Fibroblast of villous mesenchyme (primary cell): Measurements from ENCODE around the gene PRF1. TPM values are rescaled to one million over a fixed set of nuclear protein-coding genes. Genes with fewer than 3 reads are reported as not detected.

ENCODE experiments used
- DNase-seq: peaks from one replicate; pipeline ENCODE4 v3.0.0-alpha.2; 2010; ENCODE audit warnings: low read depth
- H3K4me3 ChIP-seq: 2 replicates; pipeline ENCODE4 v1.5.1; 2011; ENCODE audit warnings: low read depth, mild to moderate bottlenecking, low read length
- total RNA-seq: library from RNA; depleted of rRNA; stranded (reverse); fragments of >200 nt; gene quantifications from 2 replicates; pipeline ENCODE4 v1.2.3, GENCODE V29; 2012
- TF ChIP-seq, protein P1 (sequence below): IDR thresholded peaks from 2 replicates; pipeline ENCODE4 v1.5.1; 2012; ENCODE audit warnings: low read depth, mild to moderate bottlenecking, low read length; ENCODE audit not compliant: insufficient read depth

Gene PRF1
- total RNA-seq, 1 donor = not detected

DNA sequence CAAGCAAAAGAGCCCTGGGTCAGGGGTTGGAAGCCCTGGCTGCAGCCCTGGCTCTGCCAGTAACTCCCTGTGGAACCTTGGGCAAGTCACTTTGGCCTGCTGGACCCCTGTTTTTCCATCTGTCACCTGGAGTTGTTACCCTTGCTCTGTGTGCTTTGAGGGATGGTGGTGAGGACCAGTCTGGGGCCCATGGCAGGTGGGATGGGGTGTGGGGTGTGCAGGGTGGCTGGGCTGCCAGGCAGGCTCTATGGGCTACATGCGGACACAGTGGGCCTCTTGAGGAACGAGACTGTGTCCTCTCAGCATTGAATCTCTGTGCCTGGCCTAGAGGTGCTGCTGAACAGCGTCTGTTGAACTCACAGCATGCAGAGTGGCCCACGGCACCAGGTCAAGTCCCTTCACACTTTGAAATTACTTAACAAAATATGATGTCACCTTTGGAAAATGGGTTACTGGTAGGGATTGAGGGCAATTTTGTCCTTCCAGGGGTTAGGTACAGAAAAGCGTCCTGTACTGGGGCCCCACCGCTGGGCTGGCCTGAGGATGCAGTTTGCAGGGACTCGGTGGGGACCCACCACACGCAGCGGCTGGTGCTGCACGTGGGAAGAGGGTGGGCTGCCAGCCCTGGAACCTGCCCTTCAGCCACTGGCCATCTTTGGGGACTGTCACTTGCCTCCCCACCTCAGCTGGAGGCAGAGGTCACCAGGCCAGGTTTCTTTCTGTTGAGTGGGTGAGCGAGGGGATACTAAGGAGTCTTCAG, 45.3 kb downstream of the PRF1 start:
- TF ChIP-seq, protein P1, sequence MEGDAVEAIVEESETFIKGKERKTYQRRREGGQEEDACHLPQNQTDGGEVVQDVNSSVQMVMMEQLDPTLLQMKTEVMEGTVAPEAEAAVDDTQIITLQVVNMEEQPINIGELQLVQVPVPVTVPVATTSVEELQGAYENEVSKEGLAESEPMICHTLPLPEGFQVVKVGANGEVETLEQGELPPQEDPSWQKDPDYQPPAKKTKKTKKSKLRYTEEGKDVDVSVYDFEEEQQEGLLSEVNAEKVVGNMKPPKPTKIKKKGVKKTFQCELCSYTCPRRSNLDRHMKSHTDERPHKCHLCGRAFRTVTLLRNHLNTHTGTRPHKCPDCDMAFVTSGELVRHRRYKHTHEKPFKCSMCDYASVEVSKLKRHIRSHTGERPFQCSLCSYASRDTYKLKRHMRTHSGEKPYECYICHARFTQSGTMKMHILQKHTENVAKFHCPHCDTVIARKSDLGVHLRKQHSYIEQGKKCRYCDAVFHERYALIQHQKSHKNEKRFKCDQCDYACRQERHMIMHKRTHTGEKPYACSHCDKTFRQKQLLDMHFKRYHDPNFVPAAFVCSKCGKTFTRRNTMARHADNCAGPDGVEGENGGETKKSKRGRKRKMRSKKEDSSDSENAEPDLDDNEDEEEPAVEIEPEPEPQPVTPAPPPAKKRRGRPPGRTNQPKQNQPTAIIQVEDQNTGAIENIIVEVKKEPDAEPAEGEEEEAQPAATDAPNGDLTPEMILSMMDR = no peak
- no peak for DNase-seq
- no peak overlapping the region for H3K4me3 ChIP-seq

DNA sequence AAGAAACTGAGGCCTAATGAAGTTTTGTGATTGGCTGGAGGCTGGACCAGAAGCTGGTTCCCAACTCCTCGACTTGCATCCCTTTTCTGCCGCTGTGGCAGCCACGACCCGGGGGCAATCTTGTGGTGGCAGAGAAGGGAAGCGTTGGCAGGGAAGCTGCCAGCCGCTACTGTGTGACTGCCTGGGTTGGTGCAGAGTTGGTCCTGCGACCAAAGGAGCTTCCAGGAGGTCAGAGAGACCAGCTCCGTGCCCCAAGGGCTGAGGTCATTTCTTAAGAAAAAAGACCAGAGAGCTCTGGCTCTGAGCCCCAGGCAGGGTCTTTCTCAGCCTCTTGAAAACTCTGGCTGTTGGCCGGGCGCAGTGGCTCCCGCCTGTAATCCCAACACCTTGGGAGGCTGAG, 47.2 kb downstream of the PRF1 start:
- H3K4me3 ChIP-seq = no peak overlapping the region
- TF ChIP-seq, protein P1 = no peak
- DNase-seq = no peak

DNA sequence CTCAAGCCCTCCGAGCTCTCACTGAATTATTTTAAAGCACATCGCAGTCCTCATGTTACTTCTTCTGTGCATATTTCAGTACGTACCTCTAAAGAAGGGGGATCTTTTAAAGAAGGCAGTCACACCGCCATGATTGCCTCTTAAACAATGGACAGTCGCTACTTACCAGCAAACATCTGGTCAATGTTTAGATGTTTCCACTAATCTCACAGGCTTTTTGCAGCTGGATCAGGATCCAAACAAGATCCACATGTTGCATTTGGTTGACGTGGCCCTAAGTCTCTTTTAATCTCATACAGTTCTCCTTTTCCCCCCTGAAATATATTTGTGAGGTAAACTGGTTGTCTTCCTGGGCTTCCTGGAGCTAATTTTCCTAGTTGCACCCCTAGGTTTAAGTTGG, 50.0 kb downstream of the PRF1 start:
- TF ChIP-seq, protein P1 = no peak
- DNase-seq = peak; percentile 52
- no peak overlapping the region for H3K4me3 ChIP-seq

DNA sequence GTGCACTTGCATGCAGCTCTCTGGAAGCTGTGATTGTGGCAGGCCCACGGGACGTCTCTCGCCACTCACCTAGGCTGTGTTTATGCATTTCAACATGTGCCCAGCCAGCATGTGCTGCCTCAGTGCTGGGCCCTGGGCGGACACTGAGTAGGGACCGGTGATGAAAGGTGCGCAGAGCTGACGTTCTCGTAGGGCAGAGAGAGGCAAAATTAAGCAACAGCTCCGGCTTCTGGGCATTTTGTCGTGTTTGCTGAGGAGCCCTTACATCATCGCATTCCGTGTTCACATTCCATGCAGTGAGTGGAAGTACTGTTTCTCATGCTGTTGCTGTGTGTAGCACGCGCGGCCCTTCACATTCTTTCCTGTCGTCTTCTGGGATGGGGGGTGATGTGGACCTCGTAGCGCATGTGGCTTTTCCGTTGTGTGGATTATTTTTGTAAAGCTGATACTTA, 50.5 kb downstream of the PRF1 start:
- peak; percentile 91 for DNase-seq
- H3K4me3 ChIP-seq = no peak overlapping the region
- TF ChIP-seq, protein P1 = no peak

DNA sequence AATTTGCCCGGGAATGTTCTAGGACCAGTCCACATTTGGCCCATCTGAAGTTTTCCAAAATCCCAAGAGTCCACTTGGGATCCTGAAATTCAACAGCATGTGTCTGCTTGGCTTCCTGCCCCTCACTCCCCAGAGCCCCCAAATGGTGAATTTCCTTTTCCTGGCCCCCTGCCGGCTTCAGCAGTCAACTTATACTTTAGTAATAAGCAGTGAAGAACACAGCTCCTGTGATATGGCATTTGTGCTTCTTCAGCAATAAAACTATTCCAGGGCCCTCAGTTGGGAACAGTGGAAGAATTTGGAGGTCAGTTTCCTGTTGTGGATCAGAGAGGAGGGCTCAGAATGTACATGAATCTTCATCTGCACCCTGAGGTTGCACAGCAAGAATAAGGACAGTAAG, 51.1 kb downstream of the PRF1 start:
- DNase-seq = no peak
- TF ChIP-seq, protein P1 = no peak
- H3K4me3 ChIP-seq = no peak overlapping the region

DNA sequence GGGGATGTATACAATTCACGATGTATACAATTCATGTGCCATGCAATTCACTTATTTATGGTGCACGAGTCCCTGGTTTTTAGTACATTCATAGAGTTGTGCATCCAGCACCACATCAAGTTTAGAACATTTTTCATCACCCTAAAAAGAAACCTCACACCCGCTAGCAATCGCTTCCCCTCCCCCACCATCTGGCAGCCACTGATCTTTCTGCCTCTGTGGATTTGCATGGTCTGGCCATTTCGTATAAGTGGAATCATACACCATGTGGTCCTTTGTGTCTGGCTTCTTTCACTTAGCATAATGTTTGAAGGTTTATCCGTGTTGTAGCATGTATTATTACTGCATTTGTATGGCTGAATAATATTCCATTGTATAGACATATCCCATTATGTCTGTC, 52.1 kb downstream of the PRF1 start:
- H3K4me3 ChIP-seq = no peak overlapping the region
- DNase-seq = no peak
- TF ChIP-seq, protein P1 = no peak

DNA sequence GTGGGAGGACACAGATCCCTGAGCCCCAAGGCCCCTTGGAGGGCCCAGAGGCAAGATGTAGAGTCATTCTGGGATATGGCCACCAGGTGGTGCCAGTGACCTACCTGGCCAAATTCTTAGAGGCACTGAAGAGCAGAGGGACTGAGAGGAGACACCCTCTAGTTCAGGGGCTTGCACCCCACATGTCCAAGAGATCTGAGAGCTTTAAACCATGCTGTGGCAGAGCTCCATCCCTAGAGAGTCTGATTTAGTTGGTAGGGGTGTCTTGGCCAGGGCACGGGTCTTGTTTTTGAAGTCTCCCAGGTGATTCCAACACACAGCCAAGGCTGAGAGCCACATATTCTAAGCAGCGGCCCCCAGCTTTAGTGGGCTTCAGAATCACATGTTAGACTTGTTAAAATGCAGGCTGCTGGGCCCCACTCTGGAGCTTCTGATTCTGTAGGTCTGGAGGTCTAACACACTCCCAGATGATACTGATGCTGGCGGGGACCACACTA, 52.5 kb downstream of the PRF1 start:
- TF ChIP-seq, protein P1 = peak; percentile 88
- peak; percentile 64 for DNase-seq

More for the DNA sequence above, 52.5 kb downstream of the PRF1 start:
- no peak overlapping the region for H3K4me3 ChIP-seq
